WTC11 (cell line): Measurements from ENCODE around the gene MAP6.

Experiments
- NFE2L1 ChIP-seq: sonication (generic); formaldehyde crosslinking; IDR thresholded peaks from 2 replicates; pipeline ENCODE4 v1.8.1; 2023; ENCODE audit warnings: missing genetic modification reagents
- NR2C2 ChIP-seq: sonication (generic); formaldehyde crosslinking; IDR thresholded peaks from 2 replicates; pipeline ENCODE4 v1.8.0; 2022; ENCODE audit warnings: mild to moderate bottlenecking, missing genetic modification reagents
- OVOL2 ChIP-seq: fragments of 250-450 bp; sonication (Bioruptor Pico); IDR thresholded peaks from 2 replicates; pipeline ENCODE4 v1.9.0; 2021; ENCODE audit warnings: mild to moderate bottlenecking, borderline replicate concordance
- SMAD4 ChIP-seq: sonication (generic); formaldehyde crosslinking; IDR thresholded peaks from 2 replicates; pipeline ENCODE4 v1.8.0; 2022; ENCODE audit warnings: mild to moderate bottlenecking, missing genetic modification reagents
- TEAD4 ChIP-seq: sonication (generic); formaldehyde crosslinking; IDR thresholded peaks from 2 replicates; pipeline ENCODE4 v1.8.0; 2022; ENCODE audit warnings: mild to moderate bottlenecking, missing genetic modification reagents
- TF ChIP-seq, protein P1 (sequence below): fragments of 200-600 bp; IDR thresholded peaks from 2 replicates; pipeline ENCODE4 v1.8.0; 2022; ENCODE audit warnings: antibody characterized with exemption
- TF ChIP-seq, protein P2 (sequence below): sonication (generic); formaldehyde crosslinking; conservative IDR thresholded peaks from 2 replicates; pipeline ENCODE4 v1.8.1; 2022; ENCODE audit warnings: mild to moderate bottlenecking, missing genetic modification reagents
- TF ChIP-seq, protein P3 (sequence below): sonication (generic); formaldehyde crosslinking; IDR thresholded peaks from 2 replicates; pipeline ENCODE4 v1.8.1; 2023; ENCODE audit warnings: mild to moderate bottlenecking, missing genetic modification reagents, moderate library complexity

DNA sequence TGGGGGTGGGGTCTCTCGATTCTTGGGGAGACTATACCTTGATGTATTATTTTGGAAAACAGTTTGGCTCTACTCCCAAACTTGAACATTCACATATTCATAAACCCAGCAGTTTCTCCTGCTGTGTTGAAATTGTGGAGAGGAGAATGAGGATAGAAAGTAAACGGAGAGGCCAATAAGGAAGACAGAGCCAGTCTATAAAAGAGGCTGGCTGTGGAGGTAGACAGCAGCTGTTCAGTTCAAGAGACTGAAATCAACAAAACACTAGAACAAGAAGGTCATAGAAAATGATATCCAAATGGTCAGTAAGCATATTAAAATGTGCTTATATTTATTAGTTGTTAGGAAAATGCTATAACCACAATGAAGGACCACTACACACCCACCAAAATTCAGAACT is 46.9 kb upstream of the MAP6 start:
- TF ChIP-seq, protein P1, sequence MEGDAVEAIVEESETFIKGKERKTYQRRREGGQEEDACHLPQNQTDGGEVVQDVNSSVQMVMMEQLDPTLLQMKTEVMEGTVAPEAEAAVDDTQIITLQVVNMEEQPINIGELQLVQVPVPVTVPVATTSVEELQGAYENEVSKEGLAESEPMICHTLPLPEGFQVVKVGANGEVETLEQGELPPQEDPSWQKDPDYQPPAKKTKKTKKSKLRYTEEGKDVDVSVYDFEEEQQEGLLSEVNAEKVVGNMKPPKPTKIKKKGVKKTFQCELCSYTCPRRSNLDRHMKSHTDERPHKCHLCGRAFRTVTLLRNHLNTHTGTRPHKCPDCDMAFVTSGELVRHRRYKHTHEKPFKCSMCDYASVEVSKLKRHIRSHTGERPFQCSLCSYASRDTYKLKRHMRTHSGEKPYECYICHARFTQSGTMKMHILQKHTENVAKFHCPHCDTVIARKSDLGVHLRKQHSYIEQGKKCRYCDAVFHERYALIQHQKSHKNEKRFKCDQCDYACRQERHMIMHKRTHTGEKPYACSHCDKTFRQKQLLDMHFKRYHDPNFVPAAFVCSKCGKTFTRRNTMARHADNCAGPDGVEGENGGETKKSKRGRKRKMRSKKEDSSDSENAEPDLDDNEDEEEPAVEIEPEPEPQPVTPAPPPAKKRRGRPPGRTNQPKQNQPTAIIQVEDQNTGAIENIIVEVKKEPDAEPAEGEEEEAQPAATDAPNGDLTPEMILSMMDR: no peak
- no peak for TF ChIP-seq OVOL2 (CRISPR knock-in tag)
- TF ChIP-seq SMAD4 (CRISPR knock-in tag): no peak
- TF ChIP-seq, protein P2, sequence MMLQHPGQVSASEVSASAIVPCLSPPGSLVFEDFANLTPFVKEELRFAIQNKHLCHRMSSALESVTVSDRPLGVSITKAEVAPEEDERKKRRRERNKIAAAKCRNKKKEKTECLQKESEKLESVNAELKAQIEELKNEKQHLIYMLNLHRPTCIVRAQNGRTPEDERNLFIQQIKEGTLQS: no peak
- no peak for TF ChIP-seq NR2C2
- TF ChIP-seq, protein P3, sequence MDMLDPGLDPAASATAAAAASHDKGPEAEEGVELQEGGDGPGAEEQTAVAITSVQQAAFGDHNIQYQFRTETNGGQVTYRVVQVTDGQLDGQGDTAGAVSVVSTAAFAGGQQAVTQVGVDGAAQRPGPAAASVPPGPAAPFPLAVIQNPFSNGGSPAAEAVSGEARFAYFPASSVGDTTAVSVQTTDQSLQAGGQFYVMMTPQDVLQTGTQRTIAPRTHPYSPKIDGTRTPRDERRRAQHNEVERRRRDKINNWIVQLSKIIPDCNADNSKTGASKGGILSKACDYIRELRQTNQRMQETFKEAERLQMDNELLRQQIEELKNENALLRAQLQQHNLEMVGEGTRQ (CRISPR knock-in tag): no peak
- no peak for TF ChIP-seq NFE2L1 (CRISPR knock-in tag)
- TF ChIP-seq TEAD4 (CRISPR knock-in tag): no peak
